GM12878 (cell line): ENCODE results near the gene TIMM22. TPM values are rescaled to one million over a fixed set of nuclear protein-coding genes. Genes with fewer than 3 reads are reported as not detected.

Experiments used
- ATAC-seq: fragments of 200-7000 bp; cut with Tn5 transposase; 3 replicates; pipeline ENCODE4 v1.9.1; 2020; ENCODE audit warnings: mild to moderate bottlenecking, moderate library complexity
- BruUV-seq: library from RNA; stranded (reverse); fragments of 400-500 nt; replicated peaks from 2 replicates; lab custom pipeline; 2021; lab: Mats Ljungman, UMichigan
- CTCF ChIA-PET: fragments of 300-600 bp; sonication (Branson Sonifier 250); formaldehyde crosslinking; extraction: SDS; loops from one replicate; lab custom pipeline; 2021; ENCODE audit warnings: inconsistent platforms; lab: Yijun Ruan, JAX
- POLR2A ChIA-PET: fragments of 350-600 bp; formaldehyde crosslinking; extraction: SDS; loops from one replicate; lab custom pipeline; 2021; ENCODE audit warnings: inconsistent platforms; lab: Charles Lee
- RAD21 ChIA-PET: fragments of 300-600 bp; sonication (Branson Sonifier 250); formaldehyde crosslinking; loops from one replicate; lab custom pipeline; 2023; ENCODE audit warnings: antibody characterized with exemption; ENCODE audit not compliant: unreplicated experiment; lab: Charles Lee
- SMC1A ChIA-PET: fragments of 300-600 bp; sonication (Branson Sonifier 250); formaldehyde crosslinking; loops from one replicate; lab custom pipeline; 2023; ENCODE audit not compliant: unreplicated experiment, uncharacterized antibody; lab: Charles Lee
- DNase-seq: peaks from one replicate; pipeline ENCODE4 v3.0.0-alpha.2; 2011; ENCODE audit warnings: low read depth, low spot score
- FAIRE-seq: peaks from 3 replicates; lab custom pipeline; 2011; peaks lifted over from hg19 to GRCh38; lab: Jason Lieb, UNC
- H2AFZ ChIP-seq: 2 replicates; pipeline ENCODE4 v1.6.0; 2011; ENCODE audit warnings: low read depth, low read length, control low read depth; ENCODE audit not compliant: control insufficient read depth
- H3K27ac ChIP-seq: 2 replicates; pipeline ENCODE4 v1.5.1; 2011; ENCODE audit warnings: control low read depth; ENCODE audit not compliant: control insufficient read depth, insufficient read depth
- H3K27me3 ChIP-seq, 2 experiments: replicated peaks in 1 of 2; 2 replicates each; pipeline versions ENCODE4 v1.6.0 to v1.6.1; 2011; ENCODE audit warnings: low read length in 1 of 2; ENCODE audit not compliant: control insufficient read depth in 2 of 2, insufficient read depth in 2 of 2
- H3K36me3 ChIP-seq, 2 experiments: 2 replicates each; pipeline ENCODE4 v1.5.1; 2011; ENCODE audit warnings: low read length in 1 of 2; ENCODE audit not compliant: control insufficient read depth in 2 of 2, insufficient read depth in 2 of 2
- H3K4me1 ChIP-seq: 2 replicates; pipeline ENCODE4 v1.6.1; 2011; ENCODE audit warnings: mild to moderate bottlenecking, low read length, moderate library complexity, mixed read lengths; ENCODE audit not compliant: control insufficient read depth, insufficient read depth
- H3K4me2 ChIP-seq: 2 replicates; pipeline ENCODE4 v1.6.0; 2011; ENCODE audit warnings: control low read depth; ENCODE audit not compliant: control insufficient read depth, insufficient read depth
- H3K4me3 ChIP-seq: fragments of 200-600 bp; sonication (generic); 2 replicates; pipeline ENCODE4 v1.5.1; 2016
- H3K79me2 ChIP-seq: 2 replicates; pipeline ENCODE4 v1.6.0; 2011; ENCODE audit warnings: low read length; ENCODE audit not compliant: control insufficient read depth, insufficient read depth
- H3K9ac ChIP-seq: 2 replicates; pipeline ENCODE4 v1.8.0; 2011; ENCODE audit warnings: low read length, control low read depth, mixed read lengths; ENCODE audit not compliant: control insufficient read depth, insufficient read depth
- H3K9me3 ChIP-seq: replicated peaks from 3 replicates; pipeline ENCODE4 v1.5.1; 2011; ENCODE audit warnings: mild to moderate bottlenecking, low read length; ENCODE audit not compliant: control insufficient read depth, insufficient read depth
- H4K20me1 ChIP-seq: 2 replicates; pipeline ENCODE4 v1.6.0; 2011; ENCODE audit not compliant: control insufficient read depth, insufficient read depth
- CBFB ChIP-seq: IDR thresholded peaks from 2 replicates; pipeline ENCODE4 v1.6.1; 2016; ENCODE audit warnings: antibody characterized with exemption, low read depth
- EGR1 ChIP-seq, 2 experiments: IDR thresholded peaks; 1 replicate in 1 of 2; 2 replicates in 1 of 2; pipeline ENCODE4 v1.6.1; 2011 to 2012; ENCODE audit warnings: low read depth in 2 of 2, low read length in 2 of 2, borderline replicate concordance in 1 of 2, mild to moderate bottlenecking in 1 of 2, moderate library complexity in 1 of 2
- EZH2 ChIP-seq: IDR thresholded peaks from 2 replicates; pipeline ENCODE4 v1.6.1; 2012; ENCODE audit warnings: low read depth, mild to moderate bottlenecking, control low read depth, inconsistent platforms, low read length, borderline replicate concordance; ENCODE audit not compliant: control insufficient read depth
- KLF5 ChIP-seq: fragments of 450-650 bp; IDR thresholded peaks from 2 replicates; pipeline ENCODE4 v1.6.1; 2014; ENCODE audit warnings: mild to moderate bottlenecking; ENCODE audit not compliant: partially characterized antibody
- NBN ChIP-seq: fragments of 450-650 bp; IDR thresholded peaks from 2 replicates; pipeline ENCODE4 v1.6.1; 2016
- NR2C2 ChIP-seq: IDR thresholded peaks from 2 replicates; pipeline ENCODE4 v1.6.1; 2011; ENCODE audit warnings: borderline replicate concordance, low read depth; ENCODE audit not compliant: control insufficient read depth, insufficient read length
- RFX5 ChIP-seq: IDR thresholded peaks from 2 replicates; pipeline ENCODE4 v1.6.1; 2011; ENCODE audit warnings: low read depth, low read length, improper control_type of control experiment
- SMAD5 ChIP-seq: IDR thresholded peaks from 2 replicates; pipeline ENCODE4 v1.6.1; 2016; ENCODE audit warnings: antibody characterized with exemption, low read depth
- SUZ12 ChIP-seq: fragments of 200-600 bp; sonication (generic); IDR thresholded peaks from one replicate; pipeline ENCODE4 v1.6.1; 2018; ENCODE audit warnings: antibody characterized with exemption, mild to moderate bottlenecking; ENCODE audit not compliant: unreplicated experiment
- YY1 ChIP-seq: IDR thresholded peaks from 2 replicates; pipeline ENCODE4 v1.6.1; 2011; ENCODE audit warnings: low read depth, mild to moderate bottlenecking, low read length
- ZNF384 ChIP-seq: IDR thresholded peaks from 2 replicates; pipeline ENCODE4 v1.6.1; 2012; ENCODE audit warnings: low read depth, mild to moderate bottlenecking, low read length, improper control_type of control experiment, borderline replicate concordance
- WGBS: methylation state at CpG from one replicate; pipeline ENCODE4 v1.1.6; 2016; ENCODE audit warnings: low lambda C conversion rate; ENCODE audit not compliant: insufficient replicate concordance, insufficient coverage; ENCODE audit errors: missing lambda C conversion rate; 5-methylcytosine and 5-hydroxymethylcytosine counted together
- in situ Hi-C: fragments of 300-500 bp; cut with MboI; formaldehyde crosslinking; loops from 9 replicates; pipeline ENCODE4 v1.14.3; 2018; ENCODE audit warnings: mixed read lengths
- intact Hi-C: fragments of 100-400 bp; cut with micrococcal nuclease; formaldehyde crosslinking; loops from one replicate; pipeline ENCODE4 v1.14.2; 2022; ENCODE audit not compliant: unreplicated experiment
- polyA plus RNA-seq, 11 experiments: library from polyadenylated mRNA; depleted of rRNA in 4 of 11; unstranded in 6 of 11; stranded (reverse) in 5 of 11; fragments of >200 nt; fragmentation: Nextera tagmentation in 4 of 11; fragmentation: Illumina TruSeq in 1 of 11; extraction: Ambion mirVana in 4 of 11; extraction: Trizol in 1 of 11; gene quantifications; 1 replicate in 1 of 11; 2 replicates in 10 of 11; pipeline versions ENCODE4 v1.2.1 to v1.2.3, GENCODE V29; 2011 to 2016; ENCODE audit warnings: inconsistent platforms in 2 of 11, missing spikeins in 2 of 11, low read depth in 1 of 11
- total RNA-seq, 4 experiments: library from RNA; depleted of rRNA in 3 of 4; stranded (reverse); fragments of >200 nt in 3 of 4; fragmentation: Illumina TruSeq in 1 of 4; extraction: Trizol in 1 of 4; gene quantifications; 2 replicates each; pipeline versions ENCODE4 v1.2.1 to v1.2.3, GENCODE V29; 2013 to 2021
- TF ChIP-seq, protein P1 (sequence below): fragments of 150-350 bp; IDR thresholded peaks from 2 replicates; pipeline ENCODE4 v1.6.1; 2014; ENCODE audit warnings: mild to moderate bottlenecking, low read depth, low read length
- TF ChIP-seq, protein P2 (sequence below): IDR thresholded peaks from 2 replicates; pipeline ENCODE4 v1.6.1; 2011; ENCODE audit warnings: borderline replicate concordance, low read depth, mild to moderate bottlenecking, moderate library complexity, low read length; ENCODE audit not compliant: insufficient read depth, poor library complexity, severe bottlenecking
- TF ChIP-seq, protein P3 (sequence below): IDR thresholded peaks from 2 replicates; pipeline ENCODE4 v1.6.1; 2012; ENCODE audit warnings: improper control_type of control experiment, low read depth, low read length; ENCODE audit not compliant: insufficient replicate concordance

The TIMM22 gene
- total and polyA plus RNA-seq, 10 of the 15 experiments (the other 5 are each of a cell fraction or from before 2014, with no cell fraction given): 4.4 to 25.0 (median 10.6) TPM

DNA sequence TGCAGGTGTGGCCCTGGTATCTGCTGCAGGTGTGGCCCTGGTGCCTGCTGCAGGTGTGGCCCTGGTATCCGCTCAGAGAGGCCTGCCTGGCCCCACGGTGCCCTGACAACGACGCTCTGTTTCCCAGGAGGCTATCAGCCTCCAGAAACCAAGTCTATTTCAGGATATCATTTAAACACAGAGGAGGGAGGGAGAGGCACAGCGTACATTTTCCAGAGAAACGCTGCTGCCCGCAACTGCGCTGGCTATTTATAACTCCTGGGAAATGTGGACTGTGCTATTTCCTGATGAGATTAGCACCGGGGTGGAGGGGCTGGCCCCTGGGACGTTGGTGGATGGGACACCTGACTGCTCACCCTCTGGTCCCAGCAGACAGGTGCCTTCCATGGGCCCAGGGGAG lies 22.5 kb downstream of the TIMM22 start:
- in situ Hi-C loops: no loop called here
- Histone ChIP-seq H3K79me2 (no peaks in the 10 kb centered on the region), H3K27ac (no peak overlapping the region), H4K20me1 (no peaks in the 10 kb centered on the region), H3K4me2 (no peak overlapping the region), H3K4me3 (no peak overlapping the region), H3K27me3 (no peaks in the 10 kb centered on the region), H2AFZ (no peak overlapping the region), H3K9ac (no peak overlapping the region), H3K9me3 (no peaks in the 10 kb centered on the region), H3K36me3 (peaks cover 0 to 2% of the 10 kb centered on the region in 2 experiments; a peak in 3 of 4 replicates), H3K4me1 (no peaks in the 10 kb centered on the region)
- RAD21 ChIA-PET: no interaction called here
- CTCF ChIA-PET: no interaction called here
- WGBS: 81% methylated on average over 10 of the region's 10 CpGs
- no TSS peak for BruUV-seq
- ATAC-seq: no peak
- SMC1A ChIA-PET: no interaction called here
- intact Hi-C loops: no loop called here
- no peak for FAIRE-seq
- no peak for DNase-seq
- POLR2A ChIA-PET: no interaction called here
- TF ChIP-seq ZNF384: no peak
- no peak for TF ChIP-seq KLF5
- no peak for TF ChIP-seq RFX5
- TF ChIP-seq, protein P1, sequence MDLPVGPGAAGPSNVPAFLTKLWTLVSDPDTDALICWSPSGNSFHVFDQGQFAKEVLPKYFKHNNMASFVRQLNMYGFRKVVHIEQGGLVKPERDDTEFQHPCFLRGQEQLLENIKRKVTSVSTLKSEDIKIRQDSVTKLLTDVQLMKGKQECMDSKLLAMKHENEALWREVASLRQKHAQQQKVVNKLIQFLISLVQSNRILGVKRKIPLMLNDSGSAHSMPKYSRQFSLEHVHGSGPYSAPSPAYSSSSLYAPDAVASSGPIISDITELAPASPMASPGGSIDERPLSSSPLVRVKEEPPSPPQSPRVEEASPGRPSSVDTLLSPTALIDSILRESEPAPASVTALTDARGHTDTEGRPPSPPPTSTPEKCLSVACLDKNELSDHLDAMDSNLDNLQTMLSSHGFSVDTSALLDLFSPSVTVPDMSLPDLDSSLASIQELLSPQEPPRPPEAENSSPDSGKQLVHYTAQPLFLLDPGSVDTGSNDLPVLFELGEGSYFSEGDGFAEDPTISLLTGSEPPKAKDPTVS: no peak
- TF ChIP-seq SMAD5: no peak
- no peak for TF ChIP-seq YY1
- TF ChIP-seq SUZ12: no peak
- TF ChIP-seq, protein P2, sequence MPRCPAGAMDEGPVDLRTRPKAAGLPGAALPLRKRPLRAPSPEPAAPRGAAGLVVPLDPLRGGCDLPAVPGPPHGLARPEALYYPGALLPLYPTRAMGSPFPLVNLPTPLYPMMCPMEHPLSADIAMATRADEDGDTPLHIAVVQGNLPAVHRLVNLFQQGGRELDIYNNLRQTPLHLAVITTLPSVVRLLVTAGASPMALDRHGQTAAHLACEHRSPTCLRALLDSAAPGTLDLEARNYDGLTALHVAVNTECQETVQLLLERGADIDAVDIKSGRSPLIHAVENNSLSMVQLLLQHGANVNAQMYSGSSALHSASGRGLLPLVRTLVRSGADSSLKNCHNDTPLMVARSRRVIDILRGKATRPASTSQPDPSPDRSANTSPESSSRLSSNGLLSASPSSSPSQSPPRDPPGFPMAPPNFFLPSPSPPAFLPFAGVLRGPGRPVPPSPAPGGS: no peak
- no peak for TF ChIP-seq EGR1 (IDR thresholded peaks at IDR 0.05; ENCODE audit: borderline replicate concordance in 1 of 2, low read depth in 2 of 2, low read length in 2 of 2)
- no peak for TF ChIP-seq NBN
- no peak for TF ChIP-seq EZH2
- TF ChIP-seq CBFB: no peak
- no peak for TF ChIP-seq NR2C2
- TF ChIP-seq, protein P3, sequence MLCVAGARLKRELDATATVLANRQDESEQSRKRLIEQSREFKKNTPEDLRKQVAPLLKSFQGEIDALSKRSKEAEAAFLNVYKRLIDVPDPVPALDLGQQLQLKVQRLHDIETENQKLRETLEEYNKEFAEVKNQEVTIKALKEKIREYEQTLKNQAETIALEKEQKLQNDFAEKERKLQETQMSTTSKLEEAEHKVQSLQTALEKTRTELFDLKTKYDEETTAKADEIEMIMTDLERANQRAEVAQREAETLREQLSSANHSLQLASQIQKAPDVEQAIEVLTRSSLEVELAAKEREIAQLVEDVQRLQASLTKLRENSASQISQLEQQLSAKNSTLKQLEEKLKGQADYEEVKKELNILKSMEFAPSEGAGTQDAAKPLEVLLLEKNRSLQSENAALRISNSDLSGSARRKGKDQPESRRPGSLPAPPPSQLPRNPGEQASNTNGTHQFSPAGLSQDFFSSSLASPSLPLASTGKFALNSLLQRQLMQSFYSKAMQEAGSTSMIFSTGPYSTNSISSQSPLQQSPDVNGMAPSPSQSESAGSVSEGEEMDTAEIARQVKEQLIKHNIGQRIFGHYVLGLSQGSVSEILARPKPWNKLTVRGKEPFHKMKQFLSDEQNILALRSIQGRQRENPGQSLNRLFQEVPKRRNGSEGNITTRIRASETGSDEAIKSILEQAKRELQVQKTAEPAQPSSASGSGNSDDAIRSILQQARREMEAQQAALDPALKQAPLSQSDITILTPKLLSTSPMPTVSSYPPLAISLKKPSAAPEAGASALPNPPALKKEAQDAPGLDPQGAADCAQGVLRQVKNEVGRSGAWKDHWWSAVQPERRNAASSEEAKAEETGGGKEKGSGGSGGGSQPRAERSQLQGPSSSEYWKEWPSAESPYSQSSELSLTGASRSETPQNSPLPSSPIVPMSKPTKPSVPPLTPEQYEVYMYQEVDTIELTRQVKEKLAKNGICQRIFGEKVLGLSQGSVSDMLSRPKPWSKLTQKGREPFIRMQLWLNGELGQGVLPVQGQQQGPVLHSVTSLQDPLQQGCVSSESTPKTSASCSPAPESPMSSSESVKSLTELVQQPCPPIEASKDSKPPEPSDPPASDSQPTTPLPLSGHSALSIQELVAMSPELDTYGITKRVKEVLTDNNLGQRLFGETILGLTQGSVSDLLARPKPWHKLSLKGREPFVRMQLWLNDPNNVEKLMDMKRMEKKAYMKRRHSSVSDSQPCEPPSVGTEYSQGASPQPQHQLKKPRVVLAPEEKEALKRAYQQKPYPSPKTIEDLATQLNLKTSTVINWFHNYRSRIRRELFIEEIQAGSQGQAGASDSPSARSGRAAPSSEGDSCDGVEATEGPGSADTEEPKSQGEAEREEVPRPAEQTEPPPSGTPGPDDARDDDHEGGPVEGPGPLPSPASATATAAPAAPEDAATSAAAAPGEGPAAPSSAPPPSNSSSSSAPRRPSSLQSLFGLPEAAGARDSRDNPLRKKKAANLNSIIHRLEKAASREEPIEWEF: no peak
